GM12865 (cell line): Measurements from ENCODE around the gene TMEM30A.
A peak's percentile ranks its signal among the peaks of the same experiment; 100 is the strongest.

Source experiments
- DNase-seq: peaks from one replicate; pipeline ENCODE4 v3.0.0; 2010; ENCODE audit warnings: low read depth
- H3K4me3 ChIP-seq: 2 replicates; pipeline ENCODE4 v1.5.1; 2011; ENCODE audit warnings: mild to moderate bottlenecking, low read depth, low read length, control low read depth
- TF ChIP-seq, protein P1 (sequence below): IDR thresholded peaks from 2 replicates; pipeline ENCODE4 v1.5.1; 2011; ENCODE audit warnings: low read length, control low read depth, low read depth, inconsistent platforms; ENCODE audit not compliant: insufficient read depth; ENCODE audit errors: missing control alignments

TMEM30A gene

DNA sequence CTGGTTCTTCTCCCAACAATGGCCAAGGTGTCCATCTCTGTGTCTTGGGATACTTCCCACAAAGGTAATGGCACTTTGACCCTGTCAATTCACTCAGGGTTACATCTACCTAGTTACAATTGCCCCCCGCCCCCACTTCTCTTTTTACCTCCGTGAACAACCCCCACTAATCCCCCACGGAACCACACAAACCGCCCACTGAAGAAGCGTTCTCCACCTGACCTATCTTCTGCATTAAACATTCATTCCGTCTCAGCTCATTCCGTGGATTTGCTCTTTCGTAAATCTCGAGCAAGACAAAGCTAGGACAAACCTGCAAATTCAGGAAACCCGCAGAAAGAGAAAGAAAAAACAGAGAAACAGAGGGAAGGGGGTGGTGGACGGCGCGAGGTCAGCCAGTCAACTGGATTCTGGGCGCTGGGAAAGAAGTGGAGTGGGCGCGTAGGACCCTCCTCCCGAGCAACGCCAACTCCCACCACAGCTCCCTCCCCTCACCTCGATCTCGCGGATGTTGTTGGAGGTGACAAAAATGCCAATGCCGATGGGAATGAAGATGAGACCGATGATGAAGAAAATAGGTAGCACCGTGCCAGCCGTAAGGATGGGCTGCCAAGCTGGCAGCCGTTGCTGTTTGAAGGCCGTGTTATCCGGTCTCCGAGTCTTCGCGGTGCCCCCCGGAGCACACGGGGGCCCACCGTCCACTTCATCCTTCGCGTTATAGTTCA is 523 bp downstream of the TMEM30A start:
- peak; percentile 31 for DNase-seq
- TF ChIP-seq, protein P1, sequence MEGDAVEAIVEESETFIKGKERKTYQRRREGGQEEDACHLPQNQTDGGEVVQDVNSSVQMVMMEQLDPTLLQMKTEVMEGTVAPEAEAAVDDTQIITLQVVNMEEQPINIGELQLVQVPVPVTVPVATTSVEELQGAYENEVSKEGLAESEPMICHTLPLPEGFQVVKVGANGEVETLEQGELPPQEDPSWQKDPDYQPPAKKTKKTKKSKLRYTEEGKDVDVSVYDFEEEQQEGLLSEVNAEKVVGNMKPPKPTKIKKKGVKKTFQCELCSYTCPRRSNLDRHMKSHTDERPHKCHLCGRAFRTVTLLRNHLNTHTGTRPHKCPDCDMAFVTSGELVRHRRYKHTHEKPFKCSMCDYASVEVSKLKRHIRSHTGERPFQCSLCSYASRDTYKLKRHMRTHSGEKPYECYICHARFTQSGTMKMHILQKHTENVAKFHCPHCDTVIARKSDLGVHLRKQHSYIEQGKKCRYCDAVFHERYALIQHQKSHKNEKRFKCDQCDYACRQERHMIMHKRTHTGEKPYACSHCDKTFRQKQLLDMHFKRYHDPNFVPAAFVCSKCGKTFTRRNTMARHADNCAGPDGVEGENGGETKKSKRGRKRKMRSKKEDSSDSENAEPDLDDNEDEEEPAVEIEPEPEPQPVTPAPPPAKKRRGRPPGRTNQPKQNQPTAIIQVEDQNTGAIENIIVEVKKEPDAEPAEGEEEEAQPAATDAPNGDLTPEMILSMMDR = no peak
- peak overlapping the region; percentile 92 for H3K4me3 ChIP-seq

DNA sequence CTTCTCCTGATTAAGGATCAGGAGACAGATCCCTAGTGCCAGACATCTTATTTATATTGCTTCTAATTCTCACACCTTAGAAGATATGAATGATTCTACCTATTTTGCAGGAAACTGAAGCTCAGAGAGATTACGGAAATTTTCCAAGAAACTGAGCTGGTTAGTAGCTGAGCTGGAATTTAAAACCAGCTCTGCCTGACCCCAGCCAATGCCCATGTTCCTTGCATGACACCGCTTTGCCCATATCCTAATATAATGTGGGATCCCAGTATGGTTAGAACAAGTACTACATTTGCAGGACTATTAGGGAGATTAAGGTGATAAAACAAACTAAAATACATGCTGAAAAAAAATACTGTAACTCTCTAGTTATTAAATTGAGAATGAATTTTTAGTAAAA is 1.9 kb downstream of the TMEM30A start:
- DNase-seq = no peak
- TF ChIP-seq, protein P1 = no peak
- H3K4me3 ChIP-seq = peak overlapping the region; percentile 92

DNA sequence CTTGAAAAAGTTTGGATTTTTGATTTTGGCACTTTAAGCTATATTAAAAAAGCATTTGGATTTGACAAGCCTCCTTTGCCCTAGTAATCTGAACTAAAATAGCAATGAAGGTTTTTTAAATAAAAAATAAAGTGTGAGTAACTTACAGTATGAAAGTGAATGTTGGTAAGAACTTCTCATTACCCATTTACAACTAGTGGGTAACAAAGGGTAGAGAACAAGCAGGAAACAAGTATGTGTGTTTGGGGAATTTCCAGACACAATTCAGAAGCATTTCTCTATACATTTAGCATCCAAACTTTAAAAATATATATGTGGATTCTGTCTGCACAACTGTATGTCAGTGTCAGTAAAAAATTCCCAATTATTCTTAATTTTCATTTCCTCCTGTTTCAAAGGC is 2.9 kb downstream of the TMEM30A start:
- peak; percentile 58 for DNase-seq
- TF ChIP-seq, protein P1 = no peak

DNA sequence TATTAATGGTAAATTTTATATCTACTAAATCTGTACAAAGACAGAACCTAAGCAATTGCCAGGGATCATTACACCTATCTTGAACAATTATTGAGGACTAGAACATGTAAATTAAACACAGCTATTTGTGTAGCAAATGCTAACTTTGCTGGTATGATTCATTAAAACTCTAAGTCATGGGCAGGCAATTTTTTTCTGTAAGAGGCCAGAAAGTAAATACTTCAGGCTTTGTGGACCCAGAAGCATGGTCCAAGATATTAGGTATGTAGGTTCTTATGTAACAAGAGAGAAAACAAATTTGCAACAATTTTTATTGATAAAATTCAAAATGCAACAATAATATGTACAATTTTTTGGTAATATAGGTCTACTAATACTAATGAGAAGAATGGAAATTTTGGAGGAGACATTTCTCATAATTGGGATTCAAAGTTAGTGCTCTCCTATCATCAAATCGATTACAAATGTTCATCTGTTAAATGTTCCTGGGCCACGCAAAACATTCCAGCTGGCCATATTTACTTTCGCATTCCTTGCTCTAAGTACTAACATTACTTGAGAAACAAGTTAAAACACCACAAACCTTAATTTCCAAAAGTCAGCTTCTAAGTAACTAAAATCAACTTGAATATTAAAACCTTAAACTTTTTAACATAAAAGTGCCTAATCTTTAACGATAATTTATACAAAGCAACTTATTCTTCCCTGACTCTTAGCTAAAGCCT is 4.3 kb downstream of the TMEM30A start:
- TF ChIP-seq, protein P1 = no peak
- DNase-seq = no peak
- H3K4me3 ChIP-seq = no peak overlapping the region

More for the DNA sequence above, 2.9 kb downstream of the TMEM30A start:
- H3K4me3 ChIP-seq = peak overlapping the region; percentile 92

DNA sequence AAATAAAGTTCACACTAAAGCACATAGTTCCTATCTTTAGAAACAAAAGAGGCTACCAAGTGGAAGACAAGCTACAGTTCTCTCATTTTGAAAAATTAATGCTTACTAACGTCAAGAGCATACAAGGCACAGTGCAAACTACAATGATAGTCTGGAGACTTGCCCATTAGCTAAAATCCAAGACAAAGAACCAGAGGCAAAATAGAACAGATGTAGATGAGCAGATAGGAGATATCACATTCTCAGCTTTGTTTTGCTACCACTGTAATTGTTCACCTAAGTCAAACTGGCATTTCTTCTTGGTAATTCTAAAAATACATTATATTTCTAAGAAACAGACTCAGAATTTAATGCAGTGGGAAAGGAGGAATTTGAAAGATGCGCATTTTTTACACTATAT is 5.2 kb downstream of the TMEM30A start:
- no peak for DNase-seq

DNA sequence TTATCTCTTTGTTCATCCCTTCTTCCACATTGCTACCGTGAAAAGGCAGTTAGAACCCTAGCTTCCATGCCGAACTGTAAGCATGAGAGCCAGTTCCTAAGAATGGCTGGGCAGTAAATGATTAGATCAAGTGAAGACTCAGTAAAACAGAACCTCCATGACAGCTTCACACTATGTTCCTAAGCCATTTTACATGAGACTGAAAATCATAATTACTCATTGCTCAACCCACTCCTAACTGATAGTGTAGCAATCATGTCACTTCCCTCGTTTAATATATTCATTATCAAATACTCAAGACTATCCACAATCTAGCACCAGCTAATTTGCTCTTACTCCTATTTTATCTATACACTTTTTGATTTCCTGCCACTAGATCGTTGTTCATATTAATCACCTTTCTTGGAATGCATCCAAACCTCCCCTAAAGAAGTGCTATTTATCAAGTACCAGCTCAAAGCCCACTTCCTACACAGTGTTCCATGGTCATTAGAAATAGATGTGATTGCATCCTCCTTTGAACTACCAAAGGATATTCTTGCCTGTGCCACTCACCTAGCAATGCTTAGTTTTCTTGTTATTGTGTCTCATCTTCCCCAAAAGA is 6.0 kb downstream of the TMEM30A start:
- H3K4me3 ChIP-seq = no peak overlapping the region
- TF ChIP-seq, protein P1 = no peak
- DNase-seq = no peak

More for the DNA sequence above, 5.2 kb downstream of the TMEM30A start:
- TF ChIP-seq, protein P1 = no peak
- no peak overlapping the region for H3K4me3 ChIP-seq

DNA sequence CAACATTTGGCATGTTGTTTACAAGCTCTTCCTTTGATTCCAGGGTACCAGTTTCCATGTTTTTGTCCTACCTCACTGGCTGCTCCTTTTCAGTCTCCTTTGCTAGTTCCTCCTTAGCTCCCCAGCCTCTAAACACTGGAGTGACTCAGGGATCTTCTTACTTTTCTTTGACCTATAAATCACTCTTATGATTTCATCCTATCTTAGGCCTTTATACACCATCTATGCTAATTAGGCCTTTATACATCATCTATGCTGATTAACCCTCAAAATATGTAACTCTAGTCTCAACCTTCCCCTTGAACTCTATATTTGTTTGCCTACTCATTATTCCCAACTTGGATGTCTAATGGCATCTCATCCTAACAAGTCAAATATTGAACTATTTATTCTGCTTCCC is 9.5 kb downstream of the TMEM30A start:
- TF ChIP-seq, protein P1 = no peak
- H3K4me3 ChIP-seq = no peak overlapping the region
- DNase-seq = no peak
